GM21723 (cell line): Measurements from ENCODE around the gene CAMK2A.

Experiments
- ATAC-seq: cut with Tn5 transposase; IDR thresholded peaks from one replicate; pipeline ENCODE4 v1.9.1; 2021; ENCODE audit warnings: mild to moderate bottlenecking, moderate library complexity; ENCODE audit not compliant: unreplicated experiment

CAMK2A gene

GRCh38 chr5:150283904-150284303 is 5.7 kb downstream of the CAMK2A start:
- ATAC-seq, result no peak

DNA sequence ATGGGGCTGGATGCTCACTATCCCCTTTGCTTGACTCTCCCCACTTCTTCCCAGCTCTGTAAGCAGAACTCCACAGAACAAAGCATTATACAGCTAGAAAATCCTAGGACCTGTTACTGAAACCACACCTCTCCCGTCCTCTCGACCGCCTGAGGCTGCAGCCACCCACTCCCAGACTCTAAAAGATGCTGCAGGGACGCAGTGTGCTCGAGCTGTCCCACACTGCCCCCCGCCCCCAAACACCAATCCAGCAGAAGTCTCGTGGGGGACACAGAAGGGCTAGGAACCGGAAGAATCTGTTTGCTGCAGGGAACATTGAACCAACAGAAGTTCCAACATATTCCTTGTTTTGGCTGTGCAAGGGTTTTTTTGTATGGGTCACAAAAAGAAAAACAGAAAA is 7.6 kb downstream of the CAMK2A start:
- ATAC-seq, result no peak

- ATAC-seq, result no peak
These were observed 10.1 kb downstream of the CAMK2A start for GRCh38 chr5:150279330-150280020.

DNA sequence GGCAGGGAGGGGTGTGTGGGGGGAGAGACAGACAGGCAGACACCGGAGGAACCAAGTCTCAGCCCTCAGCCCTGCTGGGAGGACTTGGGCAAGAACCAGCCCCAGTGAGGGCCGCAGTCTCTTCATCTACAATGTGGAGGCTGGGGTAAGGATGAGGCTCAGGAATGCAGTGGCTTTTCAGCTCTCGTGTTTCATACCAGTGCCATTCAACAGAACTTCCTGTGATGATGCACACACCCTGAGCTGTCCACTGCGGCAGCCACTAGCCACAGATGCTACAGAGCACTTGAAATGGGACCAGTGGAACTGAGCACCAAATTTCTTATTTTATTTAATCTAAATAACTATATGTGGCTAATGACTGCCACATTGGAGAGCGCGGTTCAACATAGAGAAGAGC is 10.7 kb downstream of the CAMK2A start:
- no peak for ATAC-seq

DNA sequence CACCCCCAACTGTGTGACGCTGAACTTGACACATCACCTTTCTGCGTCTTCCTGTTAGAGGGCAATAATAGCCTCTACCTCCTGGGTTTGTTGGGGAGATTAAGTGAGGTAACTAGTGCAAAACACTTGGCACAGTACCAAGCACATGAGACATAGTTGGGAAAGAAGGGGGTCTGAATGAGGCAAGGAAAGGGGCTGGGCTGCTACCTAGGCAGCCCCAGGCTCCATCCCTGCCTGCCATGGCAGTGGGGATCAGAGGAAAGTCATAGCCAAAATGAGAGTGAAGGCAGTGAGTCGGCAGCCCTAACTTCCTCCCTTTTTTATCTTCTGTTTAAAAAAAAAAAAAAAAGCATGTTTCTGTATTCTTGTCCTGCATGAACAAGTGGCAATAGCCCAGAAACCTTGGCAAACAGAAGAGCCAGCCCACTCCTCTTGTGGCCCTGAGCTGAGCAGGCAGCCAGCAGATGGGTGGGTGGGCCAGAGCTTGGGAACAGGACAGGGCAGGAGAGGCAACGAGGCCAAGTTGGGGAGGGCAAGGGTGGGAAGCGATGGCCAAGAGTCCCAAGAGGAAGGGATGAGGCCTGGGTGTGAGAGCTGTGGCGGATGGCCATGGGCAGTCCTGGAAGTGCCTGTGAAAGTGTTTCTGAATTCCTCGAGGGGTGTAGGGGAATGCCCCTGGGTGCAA is 11.4 kb downstream of the CAMK2A start:
- ATAC-seq, result no peak

DNA sequence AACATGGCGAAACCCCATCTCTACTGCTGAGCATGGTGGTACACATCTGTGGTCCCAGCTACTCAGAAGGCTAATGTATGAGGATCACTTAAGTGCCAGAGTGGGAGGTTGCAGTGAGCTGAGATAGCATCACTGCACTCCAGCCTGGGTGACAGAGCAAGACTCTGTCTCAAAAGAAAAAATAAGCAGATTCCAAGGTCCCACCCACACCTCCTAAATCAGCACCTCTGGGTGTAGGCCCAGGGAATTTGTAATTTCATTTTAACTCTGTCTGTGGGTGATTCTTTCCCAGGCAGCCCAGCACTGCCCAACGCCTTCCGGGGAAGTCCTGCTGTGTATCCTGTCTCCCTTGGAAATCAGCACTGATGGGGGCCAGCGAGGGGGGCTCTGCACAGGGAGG is 12.5 kb downstream of the CAMK2A start:
- ATAC-seq, result no peak

DNA sequence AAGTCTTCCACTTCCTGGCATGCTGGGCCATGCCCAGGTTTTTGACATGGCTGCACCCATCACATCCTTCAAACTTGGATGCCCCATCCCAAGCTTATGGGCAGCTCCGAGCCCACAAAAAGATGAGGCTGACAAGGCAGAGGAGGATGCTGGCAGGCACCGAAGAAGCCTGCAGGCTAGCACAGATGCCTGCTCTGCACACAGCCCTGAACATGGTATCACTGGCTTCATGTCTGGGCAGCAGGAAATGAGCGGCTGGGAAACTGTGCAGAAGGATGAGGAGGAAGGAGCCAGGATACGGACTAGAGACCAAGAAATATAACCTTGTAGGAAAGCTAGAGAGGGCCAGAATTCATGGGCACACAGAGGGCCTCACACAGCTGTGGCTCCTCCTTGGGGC is 14.8 kb downstream of the CAMK2A start:
- no peak for ATAC-seq

- ATAC-seq, result no peak
These were observed 17.0 kb downstream of the CAMK2A start for GRCh38 chr5:150272531-150272930.

GRCh38 chr5:150271923-150272322 is 17.6 kb downstream of the CAMK2A start:
- no peak for ATAC-seq

- no peak for ATAC-seq
These were observed 18.3 kb downstream of the CAMK2A start for GRCh38 chr5:150271296-150271692.

DNA sequence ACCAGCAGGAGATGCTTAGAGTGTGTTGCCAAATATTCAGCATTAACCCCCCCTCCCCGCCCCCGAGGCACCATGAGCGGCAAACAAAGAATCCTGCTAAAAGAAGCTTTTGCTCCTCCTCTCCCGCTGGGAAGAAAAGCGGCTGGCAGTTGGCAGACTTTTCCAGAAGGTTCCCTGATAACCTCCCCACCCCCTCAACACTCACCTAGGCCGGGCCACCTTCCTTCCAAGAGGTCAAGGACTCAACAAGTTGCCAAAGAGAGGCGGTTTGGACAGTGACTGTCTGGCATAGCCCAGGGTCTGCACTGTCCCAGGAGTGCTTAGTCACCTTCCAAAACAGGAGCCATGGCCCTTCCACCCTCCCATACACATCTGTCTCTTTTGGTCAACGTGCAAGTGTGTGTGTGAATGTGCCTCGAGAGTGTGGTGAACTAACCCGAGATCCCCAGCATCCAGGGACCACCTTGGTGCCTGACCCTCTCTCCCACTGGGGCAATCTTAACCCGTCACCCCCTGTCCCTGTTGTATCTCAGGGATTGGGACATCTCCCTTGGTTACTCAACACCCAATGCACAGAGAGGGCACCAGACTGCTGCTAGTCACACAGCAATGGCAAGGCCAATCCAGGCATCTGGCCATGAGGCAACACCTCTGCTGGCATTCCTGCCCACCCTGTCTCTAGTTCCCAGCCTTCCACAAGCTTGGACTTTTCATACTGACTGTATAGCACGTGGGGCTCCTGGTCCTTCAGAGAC is 18.9 kb downstream of the CAMK2A start:
- ATAC-seq, result no peak

GRCh38 chr5:150266871-150267291 is 22.7 kb downstream of the CAMK2A start:
- no peak for ATAC-seq

GRCh38 chr5:150265870-150266383 is 23.6 kb downstream of the CAMK2A start:
- ATAC-seq, result no peak

DNA sequence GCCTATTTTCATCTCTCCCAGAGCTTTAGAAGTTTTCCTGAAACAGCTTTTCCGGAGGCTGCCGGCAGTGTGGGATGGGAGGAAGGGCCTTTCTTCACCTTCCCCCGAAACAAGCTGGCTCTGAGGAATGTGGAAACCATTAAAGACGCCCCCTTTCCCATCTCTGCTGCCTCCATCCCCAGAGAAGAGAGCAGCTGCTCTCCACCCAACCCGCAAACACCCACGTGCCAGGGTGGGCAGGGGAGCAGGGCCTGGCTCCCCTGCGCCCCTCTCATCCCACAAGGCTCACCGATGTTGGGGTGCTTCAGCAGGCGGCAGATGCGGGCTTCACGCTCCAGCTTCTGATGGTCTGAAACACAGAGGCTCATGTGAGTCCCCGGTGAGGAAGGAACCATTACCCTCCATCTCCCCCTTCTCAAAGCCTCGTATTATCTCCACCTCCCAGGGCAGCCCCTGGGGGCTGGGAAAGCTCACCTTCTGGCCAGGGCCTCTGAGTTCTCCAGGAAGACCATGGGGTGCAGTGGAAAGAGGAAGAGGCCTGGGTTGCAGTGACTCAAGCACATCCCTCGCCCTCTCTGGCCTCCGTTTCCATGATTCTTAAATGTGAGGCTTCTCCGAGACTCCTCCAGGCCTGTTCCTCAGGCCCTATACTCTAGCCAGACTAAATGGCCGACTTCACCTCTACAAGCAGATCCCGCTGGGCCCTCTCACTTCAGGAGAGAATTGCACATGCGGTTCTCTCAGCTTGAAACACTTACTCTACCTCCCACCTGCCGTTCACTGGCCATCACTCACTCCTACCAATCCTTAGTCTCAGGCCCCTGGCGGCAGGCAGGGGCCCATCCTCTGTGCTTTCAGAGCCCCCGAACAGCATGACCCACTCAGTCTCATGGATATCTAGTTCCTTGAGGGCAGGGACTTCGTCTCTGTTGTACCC is 24.6 kb downstream of the CAMK2A start:
- no peak for ATAC-seq

DNA sequence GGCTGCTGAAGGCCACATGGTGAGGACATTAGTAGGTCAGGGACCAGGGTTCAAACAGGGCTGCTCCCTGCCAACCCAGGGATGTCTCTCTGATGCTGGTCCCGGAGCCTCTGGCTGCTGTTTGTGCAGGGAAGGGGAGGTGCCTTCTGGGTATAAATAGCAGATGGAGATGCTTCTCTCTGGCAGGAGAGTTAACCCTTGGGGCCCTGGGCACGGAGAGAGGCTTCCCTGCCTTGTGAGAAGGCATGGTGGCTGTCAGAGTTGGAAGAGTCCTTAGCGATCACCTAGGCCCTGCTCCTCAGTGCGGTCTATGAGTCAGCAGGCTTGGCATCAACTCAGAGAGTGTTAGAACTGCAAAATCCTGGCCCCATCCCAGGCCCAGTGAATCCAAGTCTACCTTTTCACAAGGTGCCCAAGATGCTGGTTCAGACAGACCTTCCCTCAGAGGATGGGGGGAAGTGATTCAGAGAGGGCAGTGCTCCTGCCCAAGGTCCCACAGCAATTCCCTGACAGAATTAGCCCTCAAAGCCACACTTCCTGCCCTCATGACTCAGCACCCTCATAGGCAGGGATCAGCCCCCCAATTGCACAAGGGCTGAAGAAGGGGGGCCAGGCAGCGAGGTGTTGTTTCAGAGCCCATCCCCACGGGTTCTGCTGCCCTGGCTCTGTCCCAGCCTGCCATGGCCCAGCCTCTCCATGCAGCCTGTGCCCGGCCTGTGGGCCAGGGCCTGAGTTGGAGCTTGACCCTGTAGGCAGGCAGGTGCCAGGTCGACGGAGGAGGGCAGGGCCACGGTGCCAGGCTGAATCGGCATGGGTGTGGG is 25.6 kb downstream of the CAMK2A start:
- no peak for ATAC-seq

GRCh38 chr5:150263375-150263775 is 26.2 kb downstream of the CAMK2A start:
- no peak for ATAC-seq

DNA sequence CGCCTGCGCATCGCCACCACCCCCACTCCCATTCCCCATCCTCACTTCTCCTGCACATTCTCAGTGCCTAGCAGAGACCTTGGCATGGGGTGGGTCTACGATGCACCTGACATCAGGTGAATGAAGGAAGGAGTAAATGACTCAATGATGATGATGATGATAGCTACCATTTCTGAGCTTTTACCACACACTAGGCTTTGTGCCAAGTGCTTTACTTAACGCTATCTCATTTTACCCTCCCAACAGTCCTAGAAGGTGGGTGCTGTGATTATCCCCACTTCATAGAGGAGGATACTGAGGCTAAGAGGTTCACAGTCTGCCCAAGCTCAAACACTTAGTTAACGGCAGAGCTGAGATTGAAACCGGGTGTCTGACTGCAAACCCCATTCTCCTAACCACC is 27.1 kb downstream of the CAMK2A start:
- ATAC-seq, result no peak

DNA sequence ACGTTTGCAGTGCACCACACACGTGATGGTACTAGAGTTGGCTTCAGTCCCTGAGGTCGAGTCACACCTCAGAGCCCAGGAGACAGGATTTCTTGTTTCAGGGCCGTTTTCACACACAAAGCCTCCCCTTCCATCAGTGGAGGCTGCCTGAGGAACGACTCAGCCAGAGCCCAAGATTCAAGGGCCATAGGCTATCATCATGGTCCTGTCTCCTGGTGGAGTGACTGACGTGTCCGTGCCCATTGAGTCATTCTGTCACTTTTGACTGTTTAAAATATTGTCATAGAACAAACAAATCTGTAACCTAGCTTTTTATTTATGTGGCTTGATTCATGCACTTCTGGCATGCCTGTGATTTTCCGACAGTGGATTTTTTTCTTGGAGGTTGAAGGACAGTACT is 28.3 kb downstream of the CAMK2A start:
- ATAC-seq, result no peak

GRCh38 chr5:150258130-150258529 is 31.4 kb downstream of the CAMK2A start:
- ATAC-seq, result no peak

GRCh38 chr5:150257424-150257823 is 32.1 kb downstream of the CAMK2A start:
- ATAC-seq, result no peak
